IPS DF 6.9 (cell line): ENCODE results near the gene AREL1.

Source experiments
- DNase-seq: peaks from one replicate; pipeline ENCODE4 v3.0.0-alpha.2; 2013; ENCODE audit warnings: low read depth, low spot score
- H3K27ac ChIP-seq: one replicate; pipeline ENCODE4 v1.5.1; 2013; ENCODE audit warnings: low read length, control low read depth
- H3K27me3 ChIP-seq: 2 replicates; pipeline ENCODE4 v1.6.1; 2013; ENCODE audit warnings: mild to moderate bottlenecking, low read length; ENCODE audit not compliant: control insufficient read depth, insufficient read depth
- H3K36me3 ChIP-seq: 2 replicates; pipeline ENCODE4 v1.6.1; 2013; ENCODE audit warnings: low read length; ENCODE audit not compliant: control insufficient read depth, insufficient read depth
- H3K4me1 ChIP-seq: 2 replicates; pipeline ENCODE4 v1.6.1; 2013; ENCODE audit warnings: low read length; ENCODE audit not compliant: control insufficient read depth, insufficient read depth
- H3K4me3 ChIP-seq: 2 replicates; pipeline ENCODE4 v1.5.1; 2013; ENCODE audit warnings: mild to moderate bottlenecking, low read length
- H3K9me3 ChIP-seq: 2 replicates; pipeline ENCODE4 v1.6.1; 2013; ENCODE audit warnings: low read length, inconsistent platforms; ENCODE audit not compliant: control insufficient read depth, insufficient read depth
- WGBS: extraction: QIAGEN DNeasy Blood & Tissue Kit; methylation state at CpG from one replicate; pipeline ENCODE4 v1.1.7; 2013; ENCODE audit warnings: mixed read lengths, missing lambda C conversion rate; ENCODE audit not compliant: insufficient read length, insufficient coverage; 5-methylcytosine and 5-hydroxymethylcytosine counted together

Gene AREL1

DNA sequence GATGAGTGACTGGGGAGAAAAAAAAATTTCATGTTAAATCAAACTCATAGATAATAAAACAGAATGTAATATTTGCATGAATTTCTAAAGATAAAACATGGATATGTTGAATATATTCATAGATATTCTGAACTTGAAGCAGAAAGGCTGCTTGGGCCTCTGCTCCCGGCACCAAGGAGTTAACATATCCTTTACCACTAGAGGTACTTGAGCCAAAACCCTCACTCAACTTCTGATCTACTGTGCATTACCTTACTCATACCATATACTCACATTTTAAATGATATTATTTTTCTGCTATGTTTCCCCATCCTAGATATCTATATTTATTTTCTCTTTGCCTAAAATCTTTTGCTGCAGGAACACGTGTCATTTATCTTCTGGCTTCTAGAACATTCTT lies 14.9 kb downstream of the AREL1 start:
- no peak for DNase-seq
- no peaks in the 10 kb centered on the region for H3K27me3 ChIP-seq
- no peaks in the 10 kb centered on the region for H3K4me1 ChIP-seq
- no CpG with 5 or more reads among the region's 2 CpGs for WGBS
- peaks cover 1% of the 10 kb centered on the region for H3K9me3 ChIP-seq
- H3K27ac ChIP-seq, result no peak overlapping the region
- no peaks in the 10 kb centered on the region for H3K36me3 ChIP-seq
- no peak overlapping the region for H3K4me3 ChIP-seq

DNA sequence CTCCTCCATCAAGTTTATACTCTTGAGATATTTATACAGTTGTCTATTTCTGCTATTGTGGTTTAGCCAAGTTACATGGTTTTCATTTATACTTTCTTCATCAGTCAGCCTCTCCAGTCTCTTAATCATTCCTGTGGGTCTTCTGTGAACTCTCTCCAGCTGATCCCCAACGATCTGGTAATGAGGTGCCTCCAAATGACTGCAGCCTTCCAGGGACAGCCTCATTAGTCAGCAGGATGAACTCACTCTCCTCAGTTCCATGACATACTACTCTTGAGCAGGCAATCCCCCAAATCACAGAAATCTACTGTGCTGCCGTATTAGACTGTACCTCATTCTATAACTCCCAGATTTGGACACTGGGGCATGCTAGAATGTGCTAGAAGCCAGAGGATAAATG lies 15.3 kb downstream of the AREL1 start:
- Histone ChIP-seq H3K9me3 (peaks cover 1% of the 10 kb centered on the region), H3K36me3 (no peaks in the 10 kb centered on the region), H3K27ac (no peak overlapping the region), H3K4me3 (no peak overlapping the region), H3K27me3 (no peaks in the 10 kb centered on the region), H3K4me1 (no peaks in the 10 kb centered on the region)
- DNase-seq, result no peak
- WGBS, result no CpG with 5 or more reads among the region's 2 CpGs

DNA sequence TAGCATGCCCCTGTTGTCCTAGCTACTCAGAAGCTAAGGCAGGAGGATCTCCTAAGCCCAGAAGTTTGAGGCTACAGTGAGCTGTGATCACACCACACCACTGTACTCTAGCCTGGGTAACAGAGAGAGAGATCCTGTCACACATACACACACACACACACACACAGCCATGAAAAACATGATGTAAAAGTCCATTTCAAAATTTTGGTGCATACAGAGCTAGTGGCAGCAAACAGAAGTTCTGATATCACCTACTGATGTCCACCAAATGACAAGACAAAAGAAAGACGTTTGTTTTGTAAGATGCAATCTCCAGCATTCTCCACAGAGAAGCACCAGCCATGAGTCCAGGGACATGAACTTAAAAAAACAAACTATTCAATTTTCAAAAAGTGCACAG lies 15.9 kb downstream of the AREL1 start:
- peaks cover 1% of the 10 kb centered on the region for H3K9me3 ChIP-seq
- no peaks in the 10 kb centered on the region for H3K27me3 ChIP-seq
- no peaks in the 10 kb centered on the region for H3K36me3 ChIP-seq
- no peak for DNase-seq
- no peaks in the 10 kb centered on the region for H3K4me1 ChIP-seq
- no peak overlapping the region for H3K4me3 ChIP-seq
- H3K27ac ChIP-seq, result no peak overlapping the region
- WGBS, result no CpG with 5 or more reads among the region's 1 CpG

DNA sequence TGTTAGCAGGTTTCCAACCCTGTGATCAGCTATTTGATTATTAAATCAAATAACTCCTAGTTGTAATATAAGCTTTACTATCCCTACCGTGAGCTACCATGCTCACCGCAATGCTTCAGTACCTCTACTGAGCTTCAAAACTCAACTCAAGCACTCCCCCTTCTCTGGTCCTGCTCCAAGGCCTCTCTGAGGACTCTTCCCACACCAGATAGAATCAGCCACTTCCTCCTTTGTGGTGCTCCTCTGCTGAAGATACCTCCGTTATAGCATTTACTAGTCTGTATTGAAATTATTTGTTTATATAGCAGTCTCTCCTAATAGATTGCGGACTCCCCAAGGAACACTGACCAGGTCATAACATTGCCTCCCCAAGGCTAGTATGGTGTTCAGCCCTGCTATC lies 17.5 kb downstream of the AREL1 start:
- H3K4me3 ChIP-seq, result no peak overlapping the region
- no peaks in the 10 kb centered on the region for H3K9me3 ChIP-seq
- no peak for DNase-seq
- no peak overlapping the region for H3K27ac ChIP-seq
- H3K27me3 ChIP-seq, result no peaks in the 10 kb centered on the region
- no peaks in the 10 kb centered on the region for H3K36me3 ChIP-seq
- no peaks in the 10 kb centered on the region for H3K4me1 ChIP-seq
- no CpG with 5 or more reads among the region's 4 CpGs for WGBS

DNA sequence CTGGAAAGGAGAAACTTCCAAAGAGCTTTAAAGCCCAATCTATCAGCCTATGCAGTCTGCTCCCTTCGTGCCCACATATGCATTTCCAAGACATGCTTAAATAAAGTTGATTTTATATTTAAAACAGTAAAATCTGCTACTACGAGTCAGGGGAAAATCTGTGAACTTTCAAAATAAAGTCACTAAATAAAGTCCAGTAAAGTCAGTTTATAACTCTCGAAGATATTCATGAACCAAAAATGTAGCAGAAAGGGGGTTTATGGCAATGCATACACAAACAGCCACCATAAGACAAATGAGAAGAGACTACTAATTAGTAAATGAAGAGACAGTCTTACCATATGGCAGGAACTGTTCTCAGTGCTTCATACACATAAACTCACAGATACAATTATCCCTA lies 19.7 kb downstream of the AREL1 start:
- no CpG with 5 or more reads among the region's 3 CpGs for WGBS
- no peaks in the 10 kb centered on the region for H3K36me3 ChIP-seq

DNA sequence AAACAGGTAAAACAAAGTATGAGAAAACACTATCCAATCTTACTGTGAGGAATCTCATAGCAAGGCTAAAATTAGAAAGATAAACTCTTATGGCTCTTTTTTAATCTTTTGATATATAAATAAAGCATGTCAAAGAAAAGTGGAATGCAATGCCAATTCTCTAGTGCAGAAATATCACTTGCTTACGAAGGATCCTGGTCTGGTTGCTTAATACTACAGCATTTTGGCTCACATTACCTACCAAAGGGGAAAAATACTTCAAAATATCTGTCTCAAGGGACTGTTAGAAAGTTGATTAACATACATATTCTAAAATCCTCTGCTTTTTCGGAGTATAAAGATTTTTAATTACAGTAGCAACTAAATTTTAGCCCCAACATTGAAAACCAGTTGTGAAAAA lies 21.4 kb downstream of the AREL1 start:
- Histone ChIP-seq H3K36me3 (no peaks in the 10 kb centered on the region), H3K4me1 (no peaks in the 10 kb centered on the region), H3K27ac (no peak overlapping the region), H3K4me3 (no peak overlapping the region), H3K9me3 (no peaks in the 10 kb centered on the region), H3K27me3 (no peaks in the 10 kb centered on the region)
- no peak for DNase-seq
- WGBS, result no CpG with 5 or more reads among the region's 2 CpGs

More for the DNA sequence above, 19.7 kb downstream of the AREL1 start:
- Histone ChIP-seq H3K27ac (no peak overlapping the region), H3K4me1 (no peaks in the 10 kb centered on the region), H3K27me3 (no peaks in the 10 kb centered on the region), H3K4me3 (no peak overlapping the region), H3K9me3 (no peaks in the 10 kb centered on the region)
- no peak for DNase-seq

DNA sequence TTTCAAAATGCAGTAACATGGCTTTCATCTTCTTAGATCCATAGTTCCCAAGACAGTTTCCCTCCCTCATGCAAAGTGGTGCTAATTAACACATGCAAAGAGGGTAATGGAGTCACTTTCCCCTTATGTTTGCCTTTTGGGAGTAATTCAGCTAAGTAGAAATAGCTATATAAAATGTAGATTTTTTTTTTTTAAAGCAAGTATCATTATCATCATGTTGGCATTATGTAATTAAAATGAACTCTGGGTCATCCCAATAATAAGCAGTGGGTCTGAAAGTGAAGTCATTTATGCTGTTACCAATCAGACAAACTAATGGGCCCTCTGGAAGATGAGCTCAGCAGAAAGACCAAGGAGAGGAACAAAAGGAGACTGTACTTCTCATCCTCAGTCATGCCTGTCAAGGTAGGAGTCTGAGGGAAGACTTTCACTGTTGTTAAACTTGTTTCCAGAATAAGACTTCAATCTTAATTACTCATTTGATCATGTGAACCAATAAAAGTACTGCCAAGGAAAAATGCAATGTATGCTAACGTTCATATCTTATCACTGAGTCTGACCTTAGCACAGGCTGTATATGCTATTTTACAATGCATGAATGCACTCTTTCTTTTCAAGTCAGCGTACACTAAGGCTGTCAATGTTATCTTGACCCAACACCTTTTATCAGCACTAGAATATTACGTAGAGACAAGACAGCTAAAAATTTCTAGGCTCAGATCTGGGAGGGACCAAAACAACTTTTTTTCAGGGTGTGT lies 26.8 kb downstream of the AREL1 start:
- no CpG with 5 or more reads among the region's 3 CpGs for WGBS
- DNase-seq, result no peak
- Histone ChIP-seq H3K4me3 (no peak overlapping the region), H3K9me3 (no peaks in the 10 kb centered on the region), H3K4me1 (no peaks in the 10 kb centered on the region), H3K27me3 (no peaks in the 10 kb centered on the region), H3K36me3 (peaks cover 9% of the 10 kb centered on the region; the same call in 1 of the 2 replicates), H3K27ac (no peak overlapping the region)

DNA sequence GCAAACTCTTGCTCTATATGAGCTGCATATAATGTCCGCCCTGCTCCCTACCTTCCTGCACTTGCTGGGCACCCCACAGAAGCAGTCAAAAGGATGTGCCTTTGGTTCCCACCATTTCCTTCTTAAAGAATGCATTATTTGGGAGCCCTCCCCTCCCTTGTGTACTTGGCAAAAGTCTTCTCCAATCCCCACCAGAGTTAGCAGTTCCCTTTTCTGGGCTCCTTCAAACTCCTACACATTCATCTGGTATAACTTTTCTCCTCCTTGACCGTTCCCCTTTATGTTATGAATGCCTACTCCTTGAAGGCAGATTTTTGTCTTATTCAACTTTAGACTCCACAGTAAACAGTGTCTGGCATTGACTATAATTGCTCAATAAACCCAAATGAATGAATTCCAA lies 27.8 kb downstream of the AREL1 start:
- peaks cover 9% of the 10 kb centered on the region; the same call in 1 of the 2 replicates for H3K36me3 ChIP-seq
- H3K9me3 ChIP-seq, result no peaks in the 10 kb centered on the region
- WGBS, result no CpG with 5 or more reads among the region's 2 CpGs
- no peaks in the 10 kb centered on the region for H3K27me3 ChIP-seq
- no peak for DNase-seq
- H3K27ac ChIP-seq, result no peak overlapping the region
- no peaks in the 10 kb centered on the region for H3K4me1 ChIP-seq
- no peak overlapping the region for H3K4me3 ChIP-seq

DNA sequence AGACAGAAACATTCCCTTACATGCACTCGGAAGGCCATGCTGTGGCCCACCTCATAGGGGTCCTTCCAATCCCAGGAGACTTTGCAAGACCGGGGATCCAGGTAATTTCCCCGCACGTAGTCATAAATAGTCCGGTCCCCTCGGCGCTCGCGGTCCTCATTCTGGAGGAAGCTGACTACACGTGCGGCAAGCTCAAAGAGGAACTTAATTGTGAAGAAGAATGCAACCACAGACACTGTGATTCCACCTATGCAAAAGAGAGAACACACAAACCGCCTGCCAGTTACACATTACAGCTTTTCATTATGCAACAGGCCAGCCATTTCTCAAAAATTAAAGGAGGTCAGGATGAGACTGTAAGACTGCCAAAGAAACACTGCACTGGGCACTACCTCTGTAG lies 28.4 kb downstream of the AREL1 start:
- no peaks in the 10 kb centered on the region for H3K9me3 ChIP-seq
- no peak overlapping the region for H3K27ac ChIP-seq
- no peaks in the 10 kb centered on the region for H3K4me1 ChIP-seq
- peaks cover 9% of the 10 kb centered on the region; the same call in 1 of the 2 replicates for H3K36me3 ChIP-seq
- H3K4me3 ChIP-seq, result no peak overlapping the region
- no peaks in the 10 kb centered on the region for H3K27me3 ChIP-seq
- WGBS, result no CpG with 5 or more reads among the region's 12 CpGs
- no peak for DNase-seq

DNA sequence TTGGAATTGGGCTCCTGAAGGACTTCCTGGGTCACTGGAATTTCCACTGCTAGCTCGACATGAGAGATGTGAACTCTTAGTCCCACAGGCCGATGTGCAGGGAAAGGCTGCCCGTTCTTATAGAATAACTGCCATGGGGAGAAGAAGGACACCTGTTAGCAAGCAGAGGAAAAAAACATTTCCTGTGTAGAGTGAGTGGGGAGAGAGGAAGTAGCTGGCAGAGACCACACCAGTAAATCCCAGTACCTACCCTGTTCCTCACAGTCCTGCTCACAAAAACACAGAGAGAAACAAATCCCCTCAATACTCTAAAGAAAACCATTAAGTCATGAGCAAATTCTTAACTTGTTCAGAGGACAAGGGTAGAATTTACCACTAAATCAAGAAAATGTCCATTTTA lies 29.5 kb downstream of the AREL1 start:
- no peak for DNase-seq
- no peaks in the 10 kb centered on the region for H3K9me3 ChIP-seq
- no CpG with 5 or more reads among the region's 3 CpGs for WGBS
- H3K4me1 ChIP-seq, result no peaks in the 10 kb centered on the region
- H3K27ac ChIP-seq, result no peak overlapping the region
- H3K4me3 ChIP-seq, result no peak overlapping the region
- H3K27me3 ChIP-seq, result no peaks in the 10 kb centered on the region
- peaks cover 9% of the 10 kb centered on the region; the same call in 1 of the 2 replicates for H3K36me3 ChIP-seq
